Transverse colon (tissue), 4 donors: Measurements from ENCODE around the gene CDON. TPM values are rescaled to one million over a fixed set of nuclear protein-coding genes. Genes with fewer than 3 reads are reported as not detected.

Source experiments
- DNase-seq: peaks from one replicate; pipeline ENCODE4 v3.0.0-alpha.2; 2019
- H3K27ac ChIP-seq, 4 donors: fragments of 200-600 bp; sonication (generic); 2 replicates each; pipeline ENCODE4 v1.5.1; 2016 to 2018; ENCODE audit warnings: inconsistent platforms in 4 of 4
- H3K27me3 ChIP-seq: fragments of 200-600 bp; sonication (generic); 2 replicates; pipeline ENCODE4 v1.5.1; 2017; ENCODE audit warnings: inconsistent platforms
- H3K36me3 ChIP-seq, 4 donors: fragments of 200-600 bp; sonication (generic); 2 replicates each; pipeline ENCODE4 v1.5.1; 2017 to 2019; ENCODE audit warnings: inconsistent platforms in 4 of 4
- H3K4me1 ChIP-seq, 4 donors: fragments of 200-600 bp; sonication (generic); 2 replicates each; pipeline ENCODE4 v1.5.1; 2017 to 2020; ENCODE audit warnings: inconsistent platforms in 4 of 4
- H3K4me3 ChIP-seq, 4 donors: fragments of 200-600 bp; sonication (generic); 1 replicate in 1 of 4; 2 replicates in 3 of 4; pipeline versions ENCODE4 v1.5.1 to v1.6.1; 2017 to 2019; ENCODE audit warnings: inconsistent platforms in 4 of 4
- H3K9me3 ChIP-seq, 2 donors: fragments of 200-600 bp; sonication (generic); 2 replicates each; pipeline ENCODE4 v1.5.1; 2017 to 2019; ENCODE audit warnings: inconsistent platforms in 2 of 2
- EP300 ChIP-seq: sonication (generic); formaldehyde crosslinking; IDR thresholded peaks from one replicate; pipeline ENCODE4 v1.6.1; 2017; ENCODE audit warnings: antibody characterized with exemption, low read depth
- POLR2A ChIP-seq: fragments of 450-650 bp; IDR thresholded peaks from one replicate; pipeline ENCODE4 v1.6.1; 2016; ENCODE audit warnings: antibody characterized with exemption, mild to moderate bottlenecking, moderate library complexity
- POLR2AphosphoS5 ChIP-seq, 3 donors: sonication (generic); formaldehyde crosslinking; IDR thresholded peaks; one replicate each; pipeline ENCODE4 v1.6.1; 2016; ENCODE audit warnings: antibody characterized with exemption in 3 of 3
- WGBS, 2 donors: methylation state at CpG; one replicate each; pipeline ENCODE4 v1.1.5; 2018; ENCODE audit warnings: low coverage in 1 of 2; 5-methylcytosine and 5-hydroxymethylcytosine counted together
- in situ Hi-C, 4 donors: fragments of 200-750 bp; cut with MboI; loops; one replicate each; pipeline versions ENCODE4 v1.15.0 to v1.15.1; 2017; ENCODE audit warnings: low sequenced_read_pairs in 3 of 4, low pct_ligation_motif_present in 1 of 4, low pct_unique_long_range_greater_than_20kb in 1 of 4
- intact Hi-C: fragments of 100-400 bp; cut with DNase I; formaldehyde crosslinking; loops from one replicate; pipeline ENCODE4 v1.15.1; 2023; ENCODE audit warnings: low total_unique reads
- total RNA-seq, 4 donors: library from RNA; depleted of rRNA; stranded (reverse); fragments of >200 nt; gene quantifications; one replicate each; pipeline ENCODE4 v1.1.0, GENCODE V29; 2016
- TF ChIP-seq, protein P1 (sequence below), 5 experiments: fragments of 200-600 bp in 3 of 5; fragments of 450-650 bp in 2 of 5; sonication (generic) in 3 of 5; IDR thresholded peaks; 1 replicate in 2 of 5; 2 replicates in 3 of 5; pipeline ENCODE4 v1.5.1; 2016 to 2017; ENCODE audit warnings: antibody characterized with exemption in 5 of 5, inconsistent platforms in 3 of 5, mild to moderate bottlenecking in 2 of 5, moderate library complexity in 1 of 5

The CDON gene
- total RNA-seq, 4 donors from 2014 or later, result 7.6 to 31.0 (median 9.9) TPM

DNA sequence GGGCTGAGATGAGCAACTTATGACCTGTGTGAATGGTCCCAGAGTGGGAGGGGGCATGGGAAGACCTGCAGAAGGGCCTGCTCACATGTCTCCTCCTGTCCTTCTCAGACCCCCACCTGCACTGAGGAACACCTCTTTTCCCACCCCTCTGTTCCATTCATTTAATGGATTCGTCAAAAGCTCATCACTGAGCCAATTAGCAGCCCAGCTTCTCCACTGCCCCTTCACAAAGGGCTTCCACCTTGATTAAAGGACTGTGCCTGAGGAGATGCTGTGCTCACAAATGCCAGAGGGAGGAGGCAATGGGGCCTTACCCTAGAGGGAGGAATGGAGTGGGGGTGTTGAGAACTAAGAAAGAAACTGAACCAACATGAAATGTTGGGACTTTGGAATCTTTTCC is 14.0 kb upstream of the CDON start:
- intact Hi-C loops, result no loop called here

DNA sequence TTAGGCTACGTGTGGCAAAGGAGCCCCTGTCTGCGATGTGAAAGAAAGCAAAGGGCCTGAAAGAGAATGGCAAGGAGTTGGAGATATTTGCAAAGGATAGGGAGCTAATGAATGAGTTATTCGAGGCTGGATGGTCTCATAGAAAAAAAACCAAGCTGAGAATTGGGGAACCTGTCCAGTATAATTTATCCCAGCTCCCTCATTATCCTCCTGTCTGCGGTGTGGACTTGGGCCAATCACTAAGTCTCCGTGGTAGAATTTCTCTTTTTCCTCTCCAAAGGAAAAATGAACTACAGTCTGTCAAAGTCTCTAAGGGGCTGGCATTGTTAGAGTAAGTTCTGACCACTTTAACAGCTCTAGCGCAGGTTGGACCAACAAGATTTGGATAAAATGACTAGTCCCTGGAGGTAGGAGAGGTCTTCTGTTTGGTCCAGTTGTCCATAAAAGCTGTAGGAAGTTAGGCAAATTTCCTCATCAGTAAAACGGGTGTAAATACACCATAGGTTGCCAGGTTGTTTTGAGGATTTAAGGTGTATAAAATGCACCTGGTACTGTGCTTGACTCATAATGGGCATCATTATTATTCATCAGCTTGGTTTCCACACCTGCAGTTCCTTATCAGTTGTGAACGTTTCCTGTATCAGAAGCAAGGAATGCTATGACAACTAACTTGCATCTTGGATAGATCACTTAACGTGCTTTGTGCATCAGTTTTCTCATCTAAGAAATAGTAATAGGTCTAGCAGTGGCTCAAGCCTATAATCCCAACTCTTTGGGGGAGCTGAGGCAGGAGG is 10.3 kb upstream of the CDON start:
- no peak for TF ChIP-seq POLR2A
- TF ChIP-seq EP300, result no peak
- TF ChIP-seq, protein P1, sequence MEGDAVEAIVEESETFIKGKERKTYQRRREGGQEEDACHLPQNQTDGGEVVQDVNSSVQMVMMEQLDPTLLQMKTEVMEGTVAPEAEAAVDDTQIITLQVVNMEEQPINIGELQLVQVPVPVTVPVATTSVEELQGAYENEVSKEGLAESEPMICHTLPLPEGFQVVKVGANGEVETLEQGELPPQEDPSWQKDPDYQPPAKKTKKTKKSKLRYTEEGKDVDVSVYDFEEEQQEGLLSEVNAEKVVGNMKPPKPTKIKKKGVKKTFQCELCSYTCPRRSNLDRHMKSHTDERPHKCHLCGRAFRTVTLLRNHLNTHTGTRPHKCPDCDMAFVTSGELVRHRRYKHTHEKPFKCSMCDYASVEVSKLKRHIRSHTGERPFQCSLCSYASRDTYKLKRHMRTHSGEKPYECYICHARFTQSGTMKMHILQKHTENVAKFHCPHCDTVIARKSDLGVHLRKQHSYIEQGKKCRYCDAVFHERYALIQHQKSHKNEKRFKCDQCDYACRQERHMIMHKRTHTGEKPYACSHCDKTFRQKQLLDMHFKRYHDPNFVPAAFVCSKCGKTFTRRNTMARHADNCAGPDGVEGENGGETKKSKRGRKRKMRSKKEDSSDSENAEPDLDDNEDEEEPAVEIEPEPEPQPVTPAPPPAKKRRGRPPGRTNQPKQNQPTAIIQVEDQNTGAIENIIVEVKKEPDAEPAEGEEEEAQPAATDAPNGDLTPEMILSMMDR (IDR thresholded peaks at IDR 0.05), result no peak
- no peak for TF ChIP-seq POLR2AphosphoS5 (IDR thresholded peaks at IDR 0.05)
- WGBS, 2 donors, result 68 to 69% methylated on average over 5 to 9 of the region's 9 CpGs
- Histone ChIP-seq H3K9me3 (no peaks in the 10 kb centered on the region), H3K27me3 (peaks cover 3% of the 10 kb centered on the region), H3K4me3 (no peak overlapping the region), H3K27ac (no peak overlapping the region), H3K36me3 (no peaks in the 10 kb centered on the region), H3K4me1 (no peaks in the 10 kb centered on the region)
- in situ Hi-C loops (no loop called here), intact Hi-C loops (no loop called here)
- DNase-seq, result no peak

More for the DNA sequence above, 14.0 kb upstream of the CDON start:
- H3K27me3 ChIP-seq, result peaks cover 3% of the 10 kb centered on the region
- no peak for DNase-seq
- WGBS, 2 donors, result 83% methylated on average over 1 of the region's 1 CpG; no CpG with 5 or more reads in 1 of the 2 donors
- in situ Hi-C loops, result no loop called here
- H3K27ac ChIP-seq, result no peak overlapping the region
- no peak overlapping the region for H3K4me3 ChIP-seq
- peaks cover 0 to 10% (median 3%) of the 10 kb centered on the region in 4 donors for H3K4me1 ChIP-seq
- H3K9me3 ChIP-seq, result no peaks in the 10 kb centered on the region
- no peaks in the 10 kb centered on the region for H3K36me3 ChIP-seq
- no peak for TF ChIP-seq EP300
- TF ChIP-seq POLR2A, result no peak

DNA sequence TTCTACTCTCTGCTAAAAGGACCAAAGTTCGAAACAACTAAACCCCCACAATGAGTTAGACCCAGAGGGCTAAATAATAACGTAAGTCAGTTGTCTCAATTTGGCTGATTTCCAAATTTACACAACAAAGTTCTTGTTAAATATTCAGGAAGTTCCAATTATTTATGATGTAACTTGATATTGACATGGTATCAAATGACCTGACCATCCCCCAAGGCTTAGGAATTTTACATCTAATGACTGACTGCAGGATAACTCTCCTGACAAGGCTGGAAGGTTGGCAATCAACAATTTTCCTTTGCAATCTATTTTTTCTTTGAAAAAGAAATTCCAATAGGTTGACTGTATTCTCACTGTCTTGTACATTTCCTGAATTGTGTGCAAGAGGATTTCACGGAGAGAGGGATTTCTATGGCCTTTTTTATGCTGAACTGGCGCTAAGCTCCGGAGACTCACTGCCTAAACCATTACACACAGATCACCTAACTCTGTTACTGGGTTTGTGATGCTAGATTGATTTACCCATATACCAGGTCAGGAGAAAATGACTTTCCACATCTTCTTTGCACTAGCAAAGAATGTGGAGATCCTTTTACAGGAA is 9.6 kb upstream of the CDON start:
- Histone ChIP-seq H3K36me3 (no peaks in the 10 kb centered on the region), H3K27me3 (peaks cover 3% of the 10 kb centered on the region), H3K27ac (no peak overlapping the region), H3K4me3 (no peak overlapping the region), H3K9me3 (no peaks in the 10 kb centered on the region), H3K4me1 (no peaks in the 10 kb centered on the region)
- intact Hi-C loops, result no loop called here
- no peak for DNase-seq
- in situ Hi-C loops, result no loop called here
- TF ChIP-seq POLR2A (no peak), POLR2AphosphoS5 (IDR thresholded peaks at IDR 0.05) (no peak), EP300 (no peak)
- TF ChIP-seq, protein P1 (IDR thresholded peaks at IDR 0.05), result no peak
- 54 to 78% methylated on average over 3 to 5 of the region's 5 CpGs for WGBS, 2 donors

DNA sequence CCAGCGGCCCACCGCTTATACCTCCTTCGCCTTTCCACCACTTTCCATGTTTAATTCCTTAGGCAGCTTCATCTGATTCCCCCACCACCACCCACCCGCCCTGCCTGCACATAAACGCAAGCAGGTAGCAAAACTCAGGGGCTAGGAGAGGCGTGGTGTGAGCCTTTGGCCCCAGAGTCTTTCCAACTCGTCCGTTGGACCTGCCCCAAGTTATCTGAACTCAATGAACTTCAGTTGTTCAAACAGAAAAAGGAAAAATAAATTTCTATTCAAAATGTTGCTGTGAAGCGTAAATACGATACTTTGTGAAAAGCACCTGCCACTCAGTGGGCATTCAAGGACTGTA is 814 bp upstream of the CDON start:
- no peak for DNase-seq
- WGBS, 2 donors, result 20 to 48% methylated on average over 2 to 10 of the region's 10 CpGs

More for the DNA sequence above, 814 bp upstream of the CDON start:
- intact Hi-C loops (loop anchor here (10.0 kb wide), 2 partner anchors 51 to 81 kb away; no protein-coding TSS in a partner anchor), in situ Hi-C loops (no loop called here)
- no peaks in the 10 kb centered on the region for H3K36me3 ChIP-seq
- H3K27me3 ChIP-seq, result peaks cover 12% of the 10 kb centered on the region
- H3K27ac ChIP-seq, result peak overlapping the region in 1 of 4 donors; percentile 85
- peaks cover 4 to 15% (median 8%) of the 10 kb centered on the region in 4 donors for H3K4me1 ChIP-seq
- TF ChIP-seq, protein P1 (IDR thresholded peaks at IDR 0.05), result no peak
- TF ChIP-seq POLR2AphosphoS5 (IDR thresholded peaks at IDR 0.05), result no peak
- no peak for TF ChIP-seq POLR2A
- TF ChIP-seq EP300, result no peak
- H3K9me3 ChIP-seq, result no peaks in the 10 kb centered on the region
- peak overlapping the region in 2 of 4 donors; percentile 78 to 88 for H3K4me3 ChIP-seq
